ENCODE data around the gene DCTN3. TPM values are rescaled to one million over a fixed set of nuclear protein-coding genes. Genes with fewer than 3 reads are reported as not detected.

Gene DCTN3
- total RNA-seq, 1 donor from 2014 or later, result 105 TPM

DNA sequence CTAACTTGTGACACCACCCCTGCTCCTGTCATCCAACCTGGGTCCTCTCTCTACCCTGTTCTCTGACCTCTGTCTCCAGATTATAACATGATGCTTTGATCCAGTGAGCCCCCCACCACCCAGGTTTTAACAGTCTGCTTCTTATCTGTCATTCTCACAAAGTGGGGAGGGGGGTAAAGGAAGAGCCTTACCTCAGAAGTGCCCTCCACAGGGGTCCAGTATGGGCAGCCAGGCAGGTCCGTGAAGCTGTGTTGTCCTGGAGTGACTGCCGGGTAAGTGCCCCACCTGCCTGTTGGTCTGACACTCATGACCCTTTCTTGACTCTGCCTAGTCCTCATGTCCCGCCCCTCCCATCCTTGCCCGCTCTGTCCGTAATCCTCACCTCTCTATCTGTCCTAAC is 35.1 kb upstream of the DCTN3 start:
- Mint-ChIP-seq H3K4me1 (ENCODE audit: unreplicated experiment) (peaks cover 46% of the 10 kb centered on the region), H3K36me3 (ENCODE audit: unreplicated experiment) (no peaks in the 10 kb centered on the region), H3K4me3 (ENCODE audit: unreplicated experiment) (no peak overlapping the region), H3K27me3 (ENCODE audit: unreplicated experiment) (no peaks in the 10 kb centered on the region), H3K27ac (ENCODE audit: unreplicated experiment) (peak overlapping the region; percentile 50), H3K9me3 (ENCODE audit: unreplicated experiment) (no peaks in the 10 kb centered on the region)
- no peak for DNase-seq (ENCODE audit: extremely low spot score, unreplicated experiment)
- TF ChIP-seq CTCF (IDR thresholded peaks at IDR 0.05), result no peak

DNA sequence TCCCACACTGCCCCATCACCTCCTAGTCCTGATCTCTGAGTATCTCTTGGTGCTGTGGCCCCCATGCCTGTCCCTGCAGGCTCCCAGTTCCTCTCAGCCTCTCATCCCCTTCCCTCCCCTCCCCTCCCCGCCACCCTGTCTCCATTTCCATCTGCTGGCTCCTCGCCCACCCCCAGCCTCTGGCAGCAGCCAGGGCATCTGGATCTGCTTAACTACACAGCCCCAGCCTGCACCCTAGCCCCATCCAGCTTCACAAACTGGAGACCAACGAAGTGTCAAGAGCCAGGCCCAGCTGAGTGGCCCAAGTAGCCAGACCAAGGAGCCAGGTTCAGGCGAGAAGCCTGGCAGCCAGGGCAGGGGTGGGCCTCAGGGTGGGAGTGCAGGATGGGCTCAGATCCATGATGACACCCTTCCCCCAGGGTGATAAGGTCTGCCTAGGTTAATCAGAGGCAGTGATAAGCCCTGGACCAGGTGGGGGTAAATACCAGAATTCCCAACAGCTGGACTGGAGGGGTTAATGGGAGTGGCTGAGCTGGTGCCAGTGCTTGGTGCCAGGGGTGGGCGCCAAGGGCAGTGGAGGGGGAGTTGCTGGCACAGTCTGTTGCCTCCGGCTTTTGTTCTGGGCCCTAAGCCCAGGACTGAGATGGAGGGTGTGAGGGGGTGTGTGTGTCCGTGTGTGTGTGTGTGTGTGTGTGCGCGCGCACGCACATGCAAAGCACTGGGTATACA is 34.2 kb upstream of the DCTN3 start:
- H3K4me3 Mint-ChIP-seq (ENCODE audit: unreplicated experiment), result peak overlapping the region; percentile 41

GRCh38 chr9:34653151-34654072 is 33.1 kb upstream of the DCTN3 start:
- H3K4me3 Mint-ChIP-seq (ENCODE audit: unreplicated experiment), result peak overlapping the region; percentile 77
- peaks cover 10% of the 10 kb centered on the region for H3K36me3 Mint-ChIP-seq (ENCODE audit: unreplicated experiment)
- peaks cover 48% of the 10 kb centered on the region for H3K4me1 Mint-ChIP-seq (ENCODE audit: unreplicated experiment)
- no peaks in the 10 kb centered on the region for H3K27me3 Mint-ChIP-seq (ENCODE audit: unreplicated experiment)
- peak overlapping the region; percentile 78 for H3K27ac Mint-ChIP-seq (ENCODE audit: unreplicated experiment)
- no peak for DNase-seq (ENCODE audit: extremely low spot score, unreplicated experiment)
- no peaks in the 10 kb centered on the region for H3K9me3 Mint-ChIP-seq (ENCODE audit: unreplicated experiment)
- no peak for TF ChIP-seq CTCF (IDR thresholded peaks at IDR 0.05)

More for the DNA sequence above, 34.2 kb upstream of the DCTN3 start:
- no peak for TF ChIP-seq CTCF (IDR thresholded peaks at IDR 0.05)
- DNase-seq (ENCODE audit: extremely low spot score, unreplicated experiment), result peak; percentile 88
- Mint-ChIP-seq H3K27me3 (ENCODE audit: unreplicated experiment) (no peaks in the 10 kb centered on the region), H3K4me1 (ENCODE audit: unreplicated experiment) (peaks cover 46% of the 10 kb centered on the region), H3K9me3 (ENCODE audit: unreplicated experiment) (no peaks in the 10 kb centered on the region), H3K36me3 (ENCODE audit: unreplicated experiment) (peaks cover 3% of the 10 kb centered on the region), H3K27ac (ENCODE audit: unreplicated experiment) (peak overlapping the region; percentile 62)

DNA sequence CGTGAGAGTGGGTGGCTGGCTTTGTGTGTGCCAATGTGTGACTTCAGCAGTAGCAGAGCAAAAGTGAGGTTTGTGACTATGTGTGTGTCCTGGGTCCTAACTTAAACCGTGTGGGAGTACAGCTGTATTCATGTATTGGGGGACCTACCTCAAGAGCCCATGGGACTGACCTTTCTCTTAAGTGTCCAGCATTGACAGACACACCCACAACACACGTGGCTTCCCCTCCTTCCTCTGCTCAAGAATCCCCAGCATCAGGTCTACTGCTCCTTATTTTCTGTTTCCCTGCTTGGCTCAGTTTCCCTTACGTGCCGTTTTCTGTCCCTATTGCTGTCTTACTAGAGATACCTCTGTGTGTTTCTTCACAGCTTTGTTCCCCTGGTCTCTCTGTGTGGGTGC is 32.3 kb upstream of the DCTN3 start:
- DNase-seq (ENCODE audit: extremely low spot score, unreplicated experiment), result no peak
- Mint-ChIP-seq H3K27ac (ENCODE audit: unreplicated experiment) (peak overlapping the region; percentile 78), H3K36me3 (ENCODE audit: unreplicated experiment) (peaks cover 12% of the 10 kb centered on the region), H3K4me1 (ENCODE audit: unreplicated experiment) (peaks cover 53% of the 10 kb centered on the region), H3K27me3 (ENCODE audit: unreplicated experiment) (no peaks in the 10 kb centered on the region), H3K4me3 (ENCODE audit: unreplicated experiment) (peak overlapping the region; percentile 77), H3K9me3 (ENCODE audit: unreplicated experiment) (no peaks in the 10 kb centered on the region)
- TF ChIP-seq CTCF (IDR thresholded peaks at IDR 0.05), result no peak
